Gastroesophageal sphincter (tissue), 3 donors: ENCODE data around the gene GNGT1.

Source experiments
- CTCF ChIP-seq, 4 experiments: fragments of 200-600 bp in 2 of 4; fragments of 450-650 bp in 2 of 4; sonication (generic) in 1 of 4; IDR thresholded peaks; one replicate each; pipeline ENCODE4 v1.5.1; 2017 to 2019; ENCODE audit warnings: antibody characterized with exemption in 4 of 4, mild to moderate bottlenecking in 2 of 4, moderate library complexity in 2 of 4
- EP300 ChIP-seq: sonication (generic); formaldehyde crosslinking; IDR thresholded peaks from one replicate; pipeline ENCODE4 v1.6.1; 2017; ENCODE audit warnings: antibody characterized with exemption, mild to moderate bottlenecking
- POLR2A ChIP-seq, 2 donors: fragments of 450-650 bp; IDR thresholded peaks; one replicate each; pipeline ENCODE4 v1.6.1; 2017; ENCODE audit warnings: antibody characterized with exemption in 2 of 2, mild to moderate bottlenecking in 2 of 2, moderate library complexity in 1 of 2
- POLR2AphosphoS5 ChIP-seq: sonication (generic); formaldehyde crosslinking; IDR thresholded peaks from one replicate; pipeline ENCODE4 v1.6.1; 2017; ENCODE audit warnings: antibody characterized with exemption

DNA sequence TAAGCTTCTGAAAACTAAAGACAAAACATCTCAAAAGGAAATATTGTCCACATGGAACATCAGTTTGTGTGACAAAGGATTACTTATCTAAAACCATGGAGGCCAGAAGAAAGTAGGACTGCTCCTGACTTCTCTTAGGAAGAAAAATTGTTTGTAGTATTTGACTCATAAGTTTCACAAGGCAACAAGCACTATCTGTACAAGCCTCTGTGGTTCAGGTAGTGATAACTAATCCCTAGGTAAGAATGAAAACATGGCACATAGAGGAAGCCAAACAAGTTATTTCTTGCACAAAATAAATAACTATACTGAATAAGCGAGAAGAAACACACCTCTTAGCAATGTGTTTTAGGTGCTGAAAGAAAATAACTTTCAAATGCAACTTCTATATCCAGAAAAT is 46.1 kb upstream of the GNGT1 start:
- TF ChIP-seq CTCF (IDR thresholded peaks at IDR 0.05): no peak
- TF ChIP-seq POLR2A (IDR thresholded peaks at IDR 0.05): no peak
- TF ChIP-seq POLR2AphosphoS5: no peak
- no peak for TF ChIP-seq EP300
